Measurements from ENCODE around the gene GSX2.
A peak's percentile ranks its signal among the peaks of the same experiment; 100 is the strongest.
"Not testable (repeated sequence)": the region's sequence is repeated elsewhere in the genome, so short reads cannot be mapped to it uniquely, and the experiment has no call there.

The GSX2 gene

DNA sequence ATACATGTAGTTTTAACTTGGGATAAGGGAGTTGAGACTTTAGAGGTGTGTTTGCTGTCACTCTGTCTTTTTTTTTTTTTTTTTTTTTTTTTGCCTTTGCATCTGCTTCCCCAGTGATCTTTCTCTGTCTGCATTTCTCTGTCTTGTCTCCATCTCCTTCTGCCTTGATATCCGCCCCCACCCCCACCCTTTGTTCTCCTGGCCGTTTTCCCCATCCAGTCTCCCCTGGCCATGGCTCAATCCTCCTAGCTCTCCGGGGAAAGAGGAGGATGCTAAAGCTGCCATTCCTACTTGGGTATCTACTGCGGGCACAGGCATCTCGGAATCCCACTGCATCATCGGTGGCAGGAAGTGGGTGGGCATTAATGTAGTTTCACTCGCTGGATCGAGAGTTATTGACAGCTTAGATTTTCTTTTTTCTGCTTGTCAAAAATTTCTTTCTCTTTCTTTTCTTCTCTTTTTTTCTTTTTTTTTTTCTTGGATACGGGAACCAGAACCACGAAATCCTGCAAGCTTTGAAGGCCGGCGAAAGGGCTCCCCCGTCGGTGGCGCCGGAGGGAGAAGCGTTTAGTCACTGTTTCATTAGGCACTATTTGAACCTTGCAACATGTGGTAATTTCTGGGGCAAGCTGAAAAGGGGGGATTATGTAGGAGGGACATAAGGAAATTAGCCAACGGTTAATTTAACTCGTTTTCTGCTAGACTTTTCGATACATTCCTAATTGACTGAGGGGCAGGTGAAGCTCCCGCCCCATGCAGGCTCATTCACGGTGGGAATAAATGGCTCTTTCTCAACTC, 8.2 kb downstream of the GSX2 start:
- peak; percentile 4 for DNase-seq

DNA sequence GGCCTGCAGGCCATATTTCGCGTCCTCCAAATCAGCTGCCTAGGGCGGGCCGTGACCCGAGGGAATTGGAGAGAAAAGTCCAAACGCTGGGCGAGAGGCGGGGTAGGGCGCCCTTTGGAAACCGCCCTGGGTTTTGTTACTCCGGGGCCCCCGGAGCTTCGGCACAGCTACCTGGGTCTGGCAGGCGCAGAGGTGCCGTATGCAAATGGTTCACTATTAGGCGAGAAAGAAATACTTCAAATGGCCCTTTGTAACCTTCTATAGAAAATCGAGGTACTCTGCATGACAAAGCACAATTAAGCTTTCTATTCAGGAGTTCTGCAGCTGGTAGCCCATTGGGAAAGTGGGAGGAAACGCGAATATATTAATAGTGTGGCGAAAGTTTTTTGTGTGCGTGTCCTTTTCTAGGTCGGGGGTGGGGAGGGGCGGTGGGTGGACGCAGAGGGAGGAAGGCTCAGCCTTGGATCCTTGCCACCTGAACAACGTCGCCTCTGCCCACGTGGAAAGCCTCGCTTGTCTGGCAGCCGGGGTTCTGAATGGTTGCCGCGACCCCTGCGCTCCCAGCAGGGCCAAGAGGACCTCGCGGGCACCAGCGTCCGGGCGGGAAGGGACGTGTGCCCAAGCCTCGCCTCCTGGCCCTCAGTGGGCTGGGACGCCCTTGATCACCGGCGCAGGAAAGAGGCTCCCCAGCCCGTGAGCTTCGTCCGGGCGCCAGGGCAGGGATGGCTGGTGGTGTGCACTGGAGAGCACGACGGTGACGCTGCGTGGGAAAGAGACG, 9.5 kb downstream of the GSX2 start:
- DNase-seq: no peak

- no peak for DNase-seq
Observed at GRCh38 chr4:54110019-54110416, 10.1 kb downstream of the GSX2 start.

DNA sequence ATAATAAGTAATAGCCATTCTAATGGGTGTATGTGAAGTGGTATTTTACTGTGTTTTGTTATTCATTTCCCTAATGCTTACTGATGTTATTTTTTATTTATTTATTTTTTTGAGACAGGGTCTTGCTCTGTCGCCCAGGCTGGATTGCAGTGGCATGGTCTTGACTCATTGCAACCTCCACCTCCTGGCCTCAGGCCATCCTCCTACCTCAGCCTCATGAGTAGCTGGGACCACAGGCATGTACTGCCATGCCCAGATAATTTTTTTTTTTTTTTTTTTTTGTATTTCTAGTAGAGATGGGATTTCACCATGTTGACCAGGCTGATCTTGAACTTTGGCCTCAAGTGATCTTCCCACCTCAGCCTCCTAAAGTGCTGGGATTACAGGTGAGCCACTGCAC, 13.2 kb downstream of the GSX2 start:
- DNase-seq: not testable (repeated sequence)

- DNase-seq: not testable (repeated sequence)
Observed at GRCh38 chr4:54116246-54116645, 16.3 kb downstream of the GSX2 start.

DNA sequence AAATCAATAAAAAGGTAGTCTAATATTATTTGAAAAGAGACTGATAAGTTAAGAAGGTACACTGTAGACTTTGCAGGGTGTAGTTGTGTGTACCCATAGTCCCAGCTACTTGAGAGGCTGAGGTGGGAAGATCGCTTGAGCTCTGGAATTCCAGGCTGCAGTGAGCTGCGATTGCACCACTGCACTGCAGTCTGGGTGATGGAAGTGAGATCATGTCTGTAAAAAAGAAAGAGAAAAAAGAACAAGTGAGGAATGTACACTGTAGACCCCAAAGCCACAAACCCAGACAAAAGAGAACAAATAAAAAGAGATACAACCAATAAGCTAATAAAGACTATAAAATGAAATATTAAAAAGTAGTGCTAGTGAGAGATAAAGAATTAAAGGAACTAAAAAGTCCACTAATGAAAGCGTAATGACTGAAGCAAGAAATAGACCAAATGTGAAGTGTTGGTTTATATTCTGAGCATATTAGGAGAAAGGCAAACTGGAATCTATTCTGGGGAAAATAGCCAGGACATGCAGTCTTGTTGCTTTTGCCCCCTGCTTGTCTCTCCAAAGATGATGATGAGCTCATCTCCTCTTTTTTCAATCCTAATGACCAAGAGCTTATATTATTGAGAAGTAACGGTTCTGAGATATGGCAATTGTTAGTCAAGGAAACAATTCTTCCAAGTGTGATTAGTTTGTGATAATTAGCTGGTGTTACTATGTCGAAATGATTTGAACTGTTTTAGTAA, 19.1 kb downstream of the GSX2 start:
- DNase-seq: no peak

DNA sequence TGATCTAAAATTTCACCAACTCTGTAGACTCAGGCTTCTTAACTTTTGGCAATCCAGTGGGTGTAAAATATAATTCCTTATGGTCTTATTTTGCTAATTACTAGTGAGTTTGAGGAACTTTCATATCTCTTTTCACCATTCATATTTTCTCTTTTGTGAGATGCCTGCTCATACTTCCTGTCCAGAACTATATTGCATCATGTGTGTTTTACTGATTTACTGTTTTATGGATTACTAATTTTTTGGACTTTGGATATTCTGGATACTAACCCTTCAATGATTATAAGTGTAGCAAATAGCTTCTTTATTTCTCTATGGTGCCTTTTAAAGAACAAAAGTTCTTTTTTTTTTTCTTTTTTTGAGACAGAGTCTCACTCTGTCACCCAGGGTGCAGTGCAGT, 20.6 kb downstream of the GSX2 start:
- no peak for DNase-seq

GRCh38 chr4:54127660-54128059, 27.7 kb downstream of the GSX2 start:
- DNase-seq: no peak

GRCh38 chr4:54128694-54129093, 28.7 kb downstream of the GSX2 start:
- DNase-seq: not testable (repeated sequence)

- no peak for DNase-seq
Observed at GRCh38 chr4:54139332-54139731, 39.4 kb downstream of the GSX2 start.

DNA sequence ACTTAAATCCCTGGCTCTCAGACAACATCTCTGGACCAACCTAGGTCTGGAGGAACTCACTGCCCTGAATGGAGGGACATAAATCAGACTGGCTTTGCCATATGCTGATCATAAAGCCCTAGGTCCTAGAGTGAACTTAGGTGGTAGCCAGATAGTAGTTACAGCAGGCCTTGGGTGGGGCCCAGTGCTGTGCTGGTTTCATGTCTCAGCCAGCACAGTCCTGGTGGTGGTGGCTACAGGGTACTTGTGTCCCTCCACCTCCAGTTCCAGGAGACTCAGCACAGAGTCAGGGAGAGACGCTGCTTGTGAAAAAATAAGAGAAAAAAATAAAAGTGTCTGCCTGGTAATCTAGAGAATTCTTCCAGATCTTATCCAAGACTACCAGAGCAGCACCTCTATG, 40.3 kb downstream of the GSX2 start:
- no peak for DNase-seq

DNA sequence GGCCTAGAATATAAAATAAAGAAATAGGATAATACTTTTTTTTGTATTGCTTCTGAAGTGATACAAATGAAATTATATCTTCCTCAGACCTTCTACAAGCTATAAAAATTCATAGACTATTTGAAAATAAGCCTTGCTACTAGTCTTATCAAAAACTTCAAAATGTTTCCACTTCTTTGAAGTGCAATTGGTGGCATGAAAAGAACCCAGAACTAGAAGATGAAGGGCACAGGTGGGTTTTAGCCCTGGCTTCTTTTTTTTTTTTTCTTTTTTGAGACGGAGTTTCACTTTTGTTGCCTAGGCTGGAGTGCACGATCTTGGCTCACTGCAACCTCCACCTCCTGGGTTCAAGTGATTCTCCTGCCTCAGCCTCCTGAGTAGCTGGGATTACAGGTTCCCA, 44.2 kb downstream of the GSX2 start:
- no peak for DNase-seq

DNA sequence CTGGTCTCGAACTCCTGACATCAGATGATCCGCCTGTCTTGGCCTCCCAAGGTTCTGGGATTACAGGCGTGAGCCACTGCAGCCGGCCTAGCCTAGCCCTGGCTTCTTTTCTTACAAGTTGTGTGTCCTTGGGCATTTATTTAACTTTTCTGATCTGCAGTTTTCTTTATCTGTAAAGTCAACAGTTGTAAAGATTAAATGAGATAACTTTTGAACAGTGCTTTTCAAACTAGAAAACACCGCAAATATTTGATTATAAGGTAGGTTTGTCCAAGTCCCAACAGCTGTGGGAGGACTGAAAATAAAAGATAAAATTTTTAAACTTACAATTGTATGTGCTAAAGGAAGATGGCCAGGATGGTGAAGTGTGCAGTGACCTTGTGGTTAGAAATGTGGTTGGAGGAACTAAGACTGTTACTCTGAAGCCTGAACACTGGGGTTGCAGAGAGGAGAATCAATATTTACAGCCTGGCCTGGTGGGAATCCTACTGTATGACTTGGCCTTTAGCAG, 44.8 kb downstream of the GSX2 start:
- DNase-seq: no peak

DNA sequence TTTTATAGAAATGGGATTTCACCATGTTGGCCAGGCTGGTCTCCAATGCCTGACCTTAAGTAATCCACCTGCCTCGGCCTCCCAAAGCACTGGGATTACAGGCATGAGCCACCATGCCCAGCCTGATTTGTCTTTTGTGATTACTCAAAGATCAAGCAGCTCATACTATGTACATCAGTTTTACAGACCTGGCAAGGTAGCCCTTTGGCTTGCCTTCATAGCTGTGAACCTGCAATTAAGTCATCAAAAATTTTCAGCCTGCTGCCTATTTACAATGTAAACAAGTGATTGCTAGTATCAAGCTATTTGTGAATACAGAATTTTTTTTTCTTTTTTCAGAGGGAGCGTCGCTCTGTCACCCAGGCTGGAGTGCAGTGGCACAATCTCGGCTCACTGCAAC, 46.2 kb downstream of the GSX2 start:
- peak; percentile 25 for DNase-seq

DNA sequence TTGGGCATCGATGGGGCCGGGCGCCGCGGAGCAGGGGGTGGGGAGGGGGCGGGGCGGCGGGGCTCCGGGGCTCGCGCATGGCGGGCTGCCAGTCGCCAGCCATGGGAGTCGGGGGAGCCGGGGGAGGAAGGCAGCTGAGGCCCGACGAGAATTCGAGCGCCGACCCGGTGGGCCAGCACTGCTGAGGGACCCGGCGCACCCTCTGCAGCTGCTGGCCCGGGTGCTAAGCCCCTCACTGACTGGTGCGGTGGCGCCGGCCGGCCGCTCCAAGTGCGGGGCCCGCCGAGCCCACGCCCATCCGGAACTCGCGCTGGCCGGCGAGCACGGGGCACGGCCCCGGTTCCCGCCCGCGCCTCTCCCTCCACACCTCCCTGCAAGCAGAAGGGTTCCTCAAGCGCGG, 49.4 kb downstream of the GSX2 start:
- DNase-seq: no peak
